GM18517 (cell line): ENCODE data around the gene PAF1.

Experiments used
- ATAC-seq: cut with Tn5 transposase; IDR thresholded peaks from one replicate; pipeline ENCODE4 v1.9.1; 2021; ENCODE audit warnings: mild to moderate bottlenecking, moderate library complexity; ENCODE audit not compliant: unreplicated experiment

Gene PAF1

GRCh38 chr19:39390751-39391437 lies at the start of gene PAF1, which contains the start of gene MED29:
Gene PAF1 (minus strand): TSS chr19:39391106. CDS start chr19:39390864, 242 bp downstream.
Gene MED29 (plus strand): TSS chr19:39391378. CDS start chr19:39391423, 45 bp downstream.
- peak; percentile 95 for ATAC-seq

GRCh38 chr19:39438270-39438934 lies 47.5 kb upstream of the PAF1 start:
- no peak for ATAC-seq

- no peak for ATAC-seq
These were observed 45.4 kb upstream of the PAF1 start for GRCh38 chr19:39436350-39436716.

GRCh38 chr19:39435499-39436349 lies 44.8 kb upstream of the PAF1 start, which contains the start of gene RPS16:
Gene RPS16 (minus strand): TSS chr19:39435949. CDS start chr19:39435895, 54 bp downstream.
- ATAC-seq, result peak; percentile 54

GRCh38 chr19:39434123-39435076 lies 43.5 kb upstream of the PAF1 start:
- no peak for ATAC-seq

- no peak for ATAC-seq
These were observed 42.7 kb upstream of the PAF1 start for GRCh38 chr19:39433480-39434079.

- ATAC-seq, result no peak
These were observed 41.7 kb upstream of the PAF1 start for GRCh38 chr19:39432677-39433025.

GRCh38 chr19:39430675-39431593 lies 40.0 kb upstream of the PAF1 start:
- ATAC-seq, result no peak

- no peak for ATAC-seq
These were observed 37.6 kb upstream of the PAF1 start for GRCh38 chr19:39428283-39429112.

GRCh38 chr19:39427707-39428106 lies 36.8 kb upstream of the PAF1 start:
- no peak for ATAC-seq

- ATAC-seq, result no peak
These were observed 35.3 kb upstream of the PAF1 start for GRCh38 chr19:39426170-39426569.

- ATAC-seq, result no peak
These were observed 34.8 kb upstream of the PAF1 start for GRCh38 chr19:39425744-39426143.

GRCh38 chr19:39424934-39425333 lies 34.0 kb upstream of the PAF1 start:
- no peak for ATAC-seq

GRCh38 chr19:39423258-39424086 lies 32.6 kb upstream of the PAF1 start:
- ATAC-seq, result no peak

GRCh38 chr19:39422020-39422419 lies 31.1 kb upstream of the PAF1 start:
- no peak for ATAC-seq

- ATAC-seq, result no peak
These were observed 29.9 kb upstream of the PAF1 start for GRCh38 chr19:39420769-39421168.

- ATAC-seq, result no peak
These were observed 28.1 kb upstream of the PAF1 start for GRCh38 chr19:39419003-39419402.
